Measurements from ENCODE around the gene CNTNAP2.

DNA sequence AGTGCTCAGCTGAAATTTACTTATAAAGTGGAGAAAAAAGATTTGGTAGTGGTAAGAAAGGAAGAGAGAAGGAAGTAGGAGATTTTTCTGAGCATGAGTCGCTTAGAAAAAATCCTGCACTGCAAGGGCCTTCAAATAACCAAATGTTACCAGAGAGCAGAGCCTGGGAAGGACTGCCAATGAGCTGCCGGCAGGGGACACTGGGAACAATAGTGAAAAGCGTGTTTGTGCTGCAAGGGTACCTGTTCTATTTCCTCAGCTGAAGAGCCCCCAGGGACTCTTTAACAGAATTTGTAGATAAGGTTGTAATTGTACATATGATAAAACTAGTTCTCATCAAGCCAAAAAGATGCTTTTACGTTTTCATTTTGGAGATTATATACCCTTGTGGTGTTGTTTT, 1777.7 kb downstream of the CNTNAP2 start:
- TF ChIP-seq CTCF (IDR thresholded peaks at IDR 0.05) (no peak), POLR2AphosphoS5 (IDR thresholded peaks at IDR 0.05; ENCODE audit: low read depth, low read length) (no peak), TCF7L2 (IDR thresholded peaks at IDR 0.05; ENCODE audit: low read depth, low read length) (no peak)
